AG09319 (cell line): Measurements from ENCODE around the gene PCDHGA12.
"Not testable (repeated sequence)": the region's sequence is repeated elsewhere in the genome, so short reads cannot be mapped to it uniquely, and the experiment has no call there.

Source experiments
- DNase-seq: peaks from one replicate; pipeline ENCODE4 v3.0.0-alpha.2; 2010; ENCODE audit warnings: low read depth; ENCODE audit errors: extremely low read depth
- TF ChIP-seq, protein P1 (sequence below): IDR thresholded peaks from 2 replicates; pipeline ENCODE4 v1.5.1; 2011; ENCODE audit warnings: low read depth, mild to moderate bottlenecking, inconsistent platforms, low read length, moderate library complexity

PCDHGA12 gene

DNA sequence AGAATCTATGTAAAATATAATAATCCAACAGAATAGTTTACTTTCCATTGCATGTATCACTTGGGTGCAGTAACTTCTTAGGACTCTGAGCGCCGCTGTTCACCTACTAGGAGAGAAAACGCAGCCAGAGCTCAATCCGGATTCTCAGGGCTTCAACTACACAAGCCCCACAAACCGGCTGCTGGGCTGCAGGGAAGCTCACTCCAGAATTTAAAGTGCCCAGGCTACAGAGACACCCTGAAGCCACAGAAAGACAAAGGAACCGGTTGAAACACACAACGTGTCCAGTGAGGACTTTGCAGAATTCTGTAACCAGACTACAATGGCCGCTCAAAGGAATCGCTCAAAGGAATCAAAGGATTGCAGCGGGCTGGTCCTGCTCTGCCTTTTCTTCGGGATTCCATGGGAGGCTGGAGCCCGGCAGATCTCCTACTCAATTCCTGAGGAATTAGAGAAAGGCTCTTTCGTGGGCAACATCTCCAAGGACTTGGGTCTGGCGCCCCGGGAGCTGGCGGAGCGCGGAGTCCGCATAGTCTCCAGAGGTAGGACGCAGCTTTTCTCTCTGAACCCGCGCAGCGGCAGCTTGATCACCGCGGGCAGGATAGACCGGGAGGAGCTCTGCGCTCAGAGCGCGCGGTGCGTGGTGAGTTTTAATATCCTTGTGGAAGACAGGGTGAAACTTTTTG, 17.3 kb upstream of the PCDHGA12 start, which contains the start of gene PCDHGA10:
PCDHGA10 (plus strand) TSS at position 134 of the 686 bp plus-strand sequence; CDS start at position 323, 189 bp downstream.
- DNase-seq, result peak; percentile 42

DNA sequence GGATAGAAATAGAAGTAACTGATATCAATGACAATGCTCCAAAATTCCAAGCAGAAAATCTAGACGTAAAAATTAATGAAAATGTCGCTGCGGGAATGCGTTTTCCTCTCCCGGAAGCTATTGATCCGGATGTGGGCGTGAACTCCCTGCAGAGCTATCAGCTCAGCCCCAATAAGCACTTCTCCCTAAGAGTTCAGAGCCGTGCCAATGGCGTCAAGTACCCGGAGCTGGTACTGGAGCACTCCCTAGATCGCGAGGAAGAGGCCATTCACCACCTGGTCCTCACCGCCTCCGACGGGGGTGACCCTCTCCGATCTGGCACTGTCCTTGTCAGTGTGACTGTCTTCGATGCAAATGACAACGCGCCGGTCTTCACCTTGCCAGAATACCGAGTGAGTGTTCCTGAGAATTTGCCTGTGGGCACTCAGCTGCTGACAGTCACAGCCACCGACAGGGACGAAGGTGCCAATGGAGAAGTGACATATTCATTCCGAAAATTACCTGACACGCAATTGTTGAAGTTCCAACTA, 16.7 kb upstream of the PCDHGA12 start:
- DNase-seq, result no peak
- TF ChIP-seq, protein P1, sequence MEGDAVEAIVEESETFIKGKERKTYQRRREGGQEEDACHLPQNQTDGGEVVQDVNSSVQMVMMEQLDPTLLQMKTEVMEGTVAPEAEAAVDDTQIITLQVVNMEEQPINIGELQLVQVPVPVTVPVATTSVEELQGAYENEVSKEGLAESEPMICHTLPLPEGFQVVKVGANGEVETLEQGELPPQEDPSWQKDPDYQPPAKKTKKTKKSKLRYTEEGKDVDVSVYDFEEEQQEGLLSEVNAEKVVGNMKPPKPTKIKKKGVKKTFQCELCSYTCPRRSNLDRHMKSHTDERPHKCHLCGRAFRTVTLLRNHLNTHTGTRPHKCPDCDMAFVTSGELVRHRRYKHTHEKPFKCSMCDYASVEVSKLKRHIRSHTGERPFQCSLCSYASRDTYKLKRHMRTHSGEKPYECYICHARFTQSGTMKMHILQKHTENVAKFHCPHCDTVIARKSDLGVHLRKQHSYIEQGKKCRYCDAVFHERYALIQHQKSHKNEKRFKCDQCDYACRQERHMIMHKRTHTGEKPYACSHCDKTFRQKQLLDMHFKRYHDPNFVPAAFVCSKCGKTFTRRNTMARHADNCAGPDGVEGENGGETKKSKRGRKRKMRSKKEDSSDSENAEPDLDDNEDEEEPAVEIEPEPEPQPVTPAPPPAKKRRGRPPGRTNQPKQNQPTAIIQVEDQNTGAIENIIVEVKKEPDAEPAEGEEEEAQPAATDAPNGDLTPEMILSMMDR, result no peak

More for the DNA sequence above, 17.3 kb upstream of the PCDHGA12 start, which contains the start of gene PCDHGA10:
- TF ChIP-seq, protein P1, result peak; percentile 73

DNA sequence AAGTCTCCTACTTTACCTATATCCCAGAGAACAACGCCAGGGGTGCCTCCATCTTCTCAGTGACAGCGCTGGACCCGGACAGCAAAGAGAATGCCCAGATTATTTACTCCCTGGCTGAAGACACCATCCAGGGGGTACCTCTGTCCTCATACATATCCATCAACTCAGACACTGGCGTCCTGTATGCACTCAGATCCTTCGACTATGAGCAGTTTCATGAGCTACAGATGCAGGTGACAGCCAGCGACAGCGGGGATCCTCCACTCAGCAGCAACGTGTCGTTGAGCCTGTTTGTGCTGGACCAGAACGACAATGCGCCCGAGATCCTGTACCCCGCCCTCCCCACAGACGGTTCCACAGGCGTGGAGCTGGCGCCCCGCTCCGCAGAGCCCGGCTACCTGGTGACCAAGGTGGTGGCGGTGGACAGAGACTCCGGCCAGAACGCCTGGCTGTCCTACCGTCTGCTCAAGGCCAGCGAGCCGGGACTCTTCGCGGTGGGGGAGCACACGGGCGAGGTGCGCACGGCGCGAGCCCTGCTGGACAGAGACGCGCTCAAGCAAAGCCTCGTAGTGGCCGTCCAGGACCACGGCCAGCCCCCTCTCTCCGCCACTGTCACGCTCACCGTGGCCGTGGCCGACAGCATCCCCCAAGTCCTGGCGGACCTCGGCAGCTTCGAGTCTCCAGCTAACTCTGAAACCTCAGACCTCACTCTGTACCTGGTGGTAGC, 15.6 kb upstream of the PCDHGA12 start:
- not testable (repeated sequence) for DNase-seq

DNA sequence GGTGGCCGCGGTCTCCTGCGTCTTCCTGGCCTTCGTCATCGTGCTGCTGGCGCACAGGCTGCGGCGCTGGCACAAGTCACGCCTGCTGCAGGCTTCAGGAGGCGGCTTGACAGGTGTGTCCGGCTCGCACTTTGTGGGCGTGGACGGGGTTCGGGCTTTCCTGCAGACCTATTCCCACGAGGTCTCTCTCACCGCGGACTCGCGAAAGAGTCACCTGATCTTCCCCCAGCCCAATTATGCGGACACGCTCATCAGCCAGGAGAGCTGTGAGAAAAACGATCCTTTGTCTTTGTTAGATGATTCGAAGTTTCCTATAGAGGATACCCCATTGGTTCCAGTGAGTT, 15.1 kb upstream of the PCDHGA12 start:
- not testable (repeated sequence) for DNase-seq

DNA sequence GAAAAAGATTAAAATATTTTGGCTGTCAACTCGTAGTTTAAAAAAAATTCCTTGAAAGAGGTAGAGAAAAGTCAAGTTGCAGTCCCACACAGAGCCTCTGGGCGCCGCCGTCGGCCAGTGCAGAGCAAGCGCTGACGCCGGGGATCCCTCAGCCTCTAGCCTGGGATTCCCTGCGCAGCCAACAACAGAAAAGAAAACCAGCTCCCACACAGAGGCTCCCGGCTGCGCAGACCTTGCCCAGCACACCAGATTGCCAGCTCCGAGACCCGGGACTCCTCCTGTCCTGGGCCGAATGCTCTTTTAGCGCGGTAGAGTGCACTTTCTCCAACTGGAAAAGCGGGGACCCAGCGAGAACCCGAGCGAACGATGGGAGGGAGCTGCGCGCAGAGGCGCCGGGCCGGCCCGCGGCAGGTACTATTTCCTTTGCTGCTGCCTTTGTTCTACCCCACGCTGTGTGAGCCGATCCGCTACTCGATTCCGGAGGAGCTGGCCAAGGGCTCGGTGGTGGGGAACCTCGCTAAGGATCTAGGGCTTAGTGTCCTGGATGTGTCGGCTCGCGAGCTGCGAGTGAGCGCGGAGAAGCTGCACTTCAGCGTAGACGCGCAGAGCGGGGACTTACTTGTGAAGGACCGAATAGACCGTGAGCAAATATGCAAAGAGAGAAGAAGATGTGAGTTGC, 12.7 kb upstream of the PCDHGA12 start, which contains the start of gene PCDHGB7:
PCDHGB7 (plus strand) TSS at position 184 of the 679 bp plus-strand sequence; CDS start at position 367, 183 bp downstream.
- DNase-seq, result peak; percentile 57
- TF ChIP-seq, protein P1, result peak; percentile 75

DNA sequence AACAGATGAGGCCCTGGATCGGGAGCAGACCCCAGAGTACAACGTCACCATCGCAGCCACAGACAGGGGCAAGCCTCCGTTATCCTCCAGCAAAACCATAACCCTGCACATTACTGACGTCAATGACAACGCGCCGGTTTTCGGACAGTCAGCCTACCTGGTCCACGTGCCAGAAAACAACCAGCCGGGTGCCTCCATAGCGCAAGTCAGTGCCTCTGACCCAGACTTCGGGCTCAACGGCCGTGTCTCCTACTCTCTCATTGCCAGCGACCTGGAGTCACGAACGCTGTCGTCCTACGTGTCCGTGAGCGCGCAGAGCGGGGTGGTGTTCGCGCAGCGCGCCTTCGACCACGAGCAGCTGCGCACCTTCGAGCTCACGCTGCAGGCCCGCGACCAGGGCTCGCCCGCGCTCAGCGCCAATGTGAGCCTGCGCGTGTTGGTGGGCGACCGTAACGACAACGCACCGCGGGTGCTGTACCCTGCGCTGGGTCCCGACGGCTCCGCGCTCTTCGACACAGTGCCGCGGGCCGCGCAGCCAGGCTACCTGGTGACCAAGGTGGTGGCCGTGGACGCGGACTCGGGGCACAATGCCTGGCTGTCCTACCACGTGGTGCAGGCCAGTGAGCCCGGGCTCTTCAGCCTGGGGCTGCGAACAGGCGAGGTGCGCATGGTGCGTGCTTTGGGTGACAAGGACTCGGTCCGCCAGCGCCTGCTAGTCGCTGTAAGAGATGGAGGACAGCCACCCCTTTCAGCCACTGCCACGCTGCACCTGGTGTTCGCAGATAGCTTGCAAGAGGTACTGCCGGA, 11.0 kb upstream of the PCDHGA12 start:
- DNase-seq, result no peak
- TF ChIP-seq, protein P1, result no peak

DNA sequence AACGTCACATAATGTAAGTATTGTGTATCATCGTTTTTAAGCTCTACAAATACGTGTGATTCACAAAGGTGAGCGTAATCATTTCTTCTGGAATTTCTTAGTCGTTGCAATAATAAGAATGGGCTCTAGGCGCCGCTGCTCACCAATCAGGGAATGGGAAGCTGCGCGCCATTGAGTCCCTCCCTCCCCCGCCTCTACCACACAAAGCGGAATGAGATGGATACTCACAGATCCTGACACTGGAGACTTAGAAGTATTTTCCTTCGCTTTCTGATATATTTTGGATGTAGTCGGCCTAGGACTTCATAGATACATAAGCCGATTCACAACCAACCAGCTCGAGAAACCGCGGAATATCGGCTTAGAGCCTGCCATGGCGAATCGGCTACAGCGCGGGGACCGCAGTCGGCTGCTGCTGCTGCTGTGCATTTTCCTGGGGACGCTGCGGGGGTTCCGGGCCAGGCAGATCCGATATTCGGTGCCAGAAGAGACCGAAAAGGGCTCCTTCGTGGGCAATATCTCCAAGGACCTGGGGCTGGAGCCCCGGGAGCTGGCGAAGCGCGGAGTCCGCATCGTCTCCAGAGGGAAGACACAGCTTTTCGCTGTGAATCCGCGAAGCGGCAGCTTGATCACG, 9.3 kb upstream of the PCDHGA12 start, which contains the start of gene PCDHGA11:
PCDHGA11 (plus strand) TSS at position 197 of the 634 bp plus-strand sequence; CDS start at position 374, 177 bp downstream.
- TF ChIP-seq, protein P1, result peak; percentile 41
- peak; percentile 22 for DNase-seq
